Cardiac muscle cell (in vitro differentiated cells and primary cell): ENCODE results near the gene SLC9A4. TPM values are rescaled to one million over a fixed set of nuclear protein-coding genes. Genes with fewer than 3 reads are reported as not detected.
"Not testable (repeated sequence)": the region's sequence is repeated elsewhere in the genome, so short reads cannot be mapped to it uniquely, and the experiment has no call there.

ENCODE experiments used
- DNase-seq, 2 donors: peaks; one replicate each; pipeline versions ENCODE4 v3.0.0 to v3.0.0-alpha.2; 2010 to 2017; ENCODE audit warnings: low read depth in 1 of 2, low spot score in 1 of 2
- H3K27ac ChIP-seq: fragments of 200-600 bp; sonication (generic); 2 replicates; pipeline ENCODE4 v1.5.1; 2016
- H3K27me3 ChIP-seq: fragments of 200-600 bp; sonication (generic); 2 replicates; pipeline ENCODE4 v1.6.0; 2016; ENCODE audit warnings: control low read depth
- H3K36me3 ChIP-seq: fragments of 200-600 bp; sonication (generic); 2 replicates; pipeline ENCODE4 v1.5.1; 2016; ENCODE audit warnings: control low read depth
- H3K4me1 ChIP-seq: fragments of 200-600 bp; sonication (generic); 2 replicates; pipeline ENCODE4 v1.8.1; 2017; ENCODE audit warnings: low read depth, mild to moderate bottlenecking, mixed run types
- H3K4me3 ChIP-seq: fragments of 200-600 bp; sonication (generic); 2 replicates; pipeline ENCODE4 v1.5.1; 2016; ENCODE audit warnings: mild to moderate bottlenecking
- H3K9me3 ChIP-seq: fragments of 200-600 bp; sonication (generic); 2 replicates; pipeline ENCODE4 v1.5.1; 2017; ENCODE audit warnings: low read depth, mild to moderate bottlenecking, control low read depth
- polyA plus RNA-seq: library from polyadenylated mRNA; unstranded; fragments of >200 nt; fragmentation: Nextera tagmentation; extraction: Ambion mirVana; gene quantifications from 2 replicates; pipeline ENCODE4 v1.2.1, GENCODE V29; 2016
- total RNA-seq: library from RNA; depleted of rRNA; stranded (reverse); fragments of >200 nt; gene quantifications from 2 replicates; pipeline ENCODE4 v1.2.3, GENCODE V29; 2016
- TF ChIP-seq, protein P1 (sequence below): IDR thresholded peaks from 2 replicates; pipeline ENCODE4 v1.5.1; 2012; ENCODE audit warnings: low read depth, mild to moderate bottlenecking, low read length

Gene SLC9A4
- total and polyA plus RNA-seq, 2 experiments from 2014 or later: 0.17 TPM; not detected in 1

DNA sequence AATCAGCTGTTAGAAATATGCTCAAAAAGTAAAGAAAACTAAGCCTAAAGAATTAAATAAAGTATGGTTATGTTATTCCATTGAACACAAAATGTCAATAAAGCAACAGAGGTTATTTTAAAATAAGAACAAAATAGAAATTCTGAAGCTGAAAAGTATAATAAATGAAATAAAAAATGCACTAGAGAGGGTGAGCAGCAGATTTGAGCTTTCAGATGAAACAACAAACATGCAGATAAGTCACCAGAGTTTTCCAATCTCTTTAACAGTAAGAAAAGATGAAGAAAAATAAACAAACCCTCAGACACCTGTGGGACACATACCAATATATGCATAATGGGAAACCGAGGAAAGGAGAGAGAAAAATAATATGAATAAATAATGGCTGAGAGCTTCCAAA, 76.0 kb downstream of the SLC9A4 start:
- Histone ChIP-seq H3K27me3 (no peaks in the 10 kb centered on the region), H3K4me3 (no peak overlapping the region), H3K4me1 (no peaks in the 10 kb centered on the region), H3K9me3 (no peaks in the 10 kb centered on the region), H3K36me3 (no peaks in the 10 kb centered on the region), H3K27ac (no peak overlapping the region)
- DNase-seq: no peak
- TF ChIP-seq, protein P1, sequence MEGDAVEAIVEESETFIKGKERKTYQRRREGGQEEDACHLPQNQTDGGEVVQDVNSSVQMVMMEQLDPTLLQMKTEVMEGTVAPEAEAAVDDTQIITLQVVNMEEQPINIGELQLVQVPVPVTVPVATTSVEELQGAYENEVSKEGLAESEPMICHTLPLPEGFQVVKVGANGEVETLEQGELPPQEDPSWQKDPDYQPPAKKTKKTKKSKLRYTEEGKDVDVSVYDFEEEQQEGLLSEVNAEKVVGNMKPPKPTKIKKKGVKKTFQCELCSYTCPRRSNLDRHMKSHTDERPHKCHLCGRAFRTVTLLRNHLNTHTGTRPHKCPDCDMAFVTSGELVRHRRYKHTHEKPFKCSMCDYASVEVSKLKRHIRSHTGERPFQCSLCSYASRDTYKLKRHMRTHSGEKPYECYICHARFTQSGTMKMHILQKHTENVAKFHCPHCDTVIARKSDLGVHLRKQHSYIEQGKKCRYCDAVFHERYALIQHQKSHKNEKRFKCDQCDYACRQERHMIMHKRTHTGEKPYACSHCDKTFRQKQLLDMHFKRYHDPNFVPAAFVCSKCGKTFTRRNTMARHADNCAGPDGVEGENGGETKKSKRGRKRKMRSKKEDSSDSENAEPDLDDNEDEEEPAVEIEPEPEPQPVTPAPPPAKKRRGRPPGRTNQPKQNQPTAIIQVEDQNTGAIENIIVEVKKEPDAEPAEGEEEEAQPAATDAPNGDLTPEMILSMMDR: no peak

- no peaks in the 10 kb centered on the region for H3K4me1 ChIP-seq
- no peak overlapping the region for H3K27ac ChIP-seq
- no peak for DNase-seq
- H3K4me3 ChIP-seq: no peak overlapping the region
- H3K27me3 ChIP-seq: no peaks in the 10 kb centered on the region
- H3K9me3 ChIP-seq: no peaks in the 10 kb centered on the region
- no peaks in the 10 kb centered on the region for H3K36me3 ChIP-seq
- TF ChIP-seq, protein P1: no peak
These were observed 77.1 kb downstream of the SLC9A4 start for GRCh38 chr2:102550151-102550550.

- no peak overlapping the region for H3K4me3 ChIP-seq
- no peaks in the 10 kb centered on the region for H3K27me3 ChIP-seq
- no peaks in the 10 kb centered on the region for H3K36me3 ChIP-seq
- H3K27ac ChIP-seq: no peak overlapping the region
- H3K9me3 ChIP-seq: no peaks in the 10 kb centered on the region
- TF ChIP-seq, protein P1: no peak
- H3K4me1 ChIP-seq: no peaks in the 10 kb centered on the region
- DNase-seq: no peak
These were observed 78.5 kb downstream of the SLC9A4 start for GRCh38 chr2:102551329-102552096.

DNA sequence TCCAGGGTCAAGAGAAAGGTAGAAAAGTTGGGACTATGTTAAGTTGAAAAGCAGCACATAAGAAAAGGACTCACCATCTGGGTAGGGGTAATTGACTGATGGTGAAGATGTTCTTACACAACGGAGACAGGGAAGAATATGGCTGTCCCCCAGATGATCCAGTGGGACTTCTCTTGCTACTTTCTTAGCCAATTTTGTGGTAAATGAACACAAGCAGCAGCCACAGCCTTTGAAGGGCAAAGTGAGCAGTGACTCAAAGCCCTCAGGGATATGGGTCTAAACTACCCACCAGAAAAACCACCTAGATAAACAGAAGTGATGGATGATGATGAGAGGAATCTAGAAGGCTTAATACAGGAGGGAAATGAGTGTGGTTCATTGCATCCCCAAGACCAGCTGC, 80.6 kb downstream of the SLC9A4 start:
- H3K36me3 ChIP-seq: no peaks in the 10 kb centered on the region
- no peak overlapping the region for H3K27ac ChIP-seq
- H3K4me3 ChIP-seq: no peak overlapping the region
- TF ChIP-seq, protein P1: no peak
- no peak for DNase-seq
- no peaks in the 10 kb centered on the region for H3K9me3 ChIP-seq
- no peaks in the 10 kb centered on the region for H3K27me3 ChIP-seq
- no peaks in the 10 kb centered on the region for H3K4me1 ChIP-seq

- H3K9me3 ChIP-seq: no peaks in the 10 kb centered on the region
- no peaks in the 10 kb centered on the region for H3K36me3 ChIP-seq
- H3K4me3 ChIP-seq: no peak overlapping the region
- TF ChIP-seq, protein P1: no peak
- no peaks in the 10 kb centered on the region for H3K27me3 ChIP-seq
- H3K27ac ChIP-seq: no peak overlapping the region
- H3K4me1 ChIP-seq: no peaks in the 10 kb centered on the region
- peak in 1 of 2 donors; percentile 17 for DNase-seq
These were observed 85.4 kb downstream of the SLC9A4 start for GRCh38 chr2:102558463-102558862.

DNA sequence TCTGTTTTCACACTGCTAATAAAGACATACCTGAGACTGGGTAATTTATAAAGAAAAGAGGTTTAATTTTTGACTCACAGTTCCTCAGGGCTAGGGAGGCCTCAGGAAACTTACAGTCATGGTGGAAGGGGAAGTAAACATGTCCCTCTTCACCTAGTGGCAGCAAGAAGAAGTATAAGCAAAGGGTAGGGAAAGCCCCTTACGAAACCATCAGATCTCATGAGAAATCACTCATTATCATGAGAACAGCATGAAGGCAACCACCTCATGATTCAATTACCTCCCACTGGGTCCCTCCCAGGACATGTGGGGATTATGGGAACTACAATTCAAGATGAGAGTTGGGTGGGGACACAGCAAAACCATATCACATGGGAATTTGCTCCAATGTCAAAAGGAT, 89.5 kb downstream of the SLC9A4 start:
- not testable (repeated sequence) for DNase-seq, H3K27ac ChIP-seq, H3K27me3 ChIP-seq

More for the DNA sequence above, 89.5 kb downstream of the SLC9A4 start:
- H3K4me1 ChIP-seq, H3K4me3 ChIP-seq, H3K36me3 ChIP-seq, H3K9me3 ChIP-seq: not testable (repeated sequence)
